ENCODE measurements around the gene MYL9.
A peak's percentile ranks its signal among the peaks of the same experiment; 100 is the strongest.

Gene MYL9

DNA sequence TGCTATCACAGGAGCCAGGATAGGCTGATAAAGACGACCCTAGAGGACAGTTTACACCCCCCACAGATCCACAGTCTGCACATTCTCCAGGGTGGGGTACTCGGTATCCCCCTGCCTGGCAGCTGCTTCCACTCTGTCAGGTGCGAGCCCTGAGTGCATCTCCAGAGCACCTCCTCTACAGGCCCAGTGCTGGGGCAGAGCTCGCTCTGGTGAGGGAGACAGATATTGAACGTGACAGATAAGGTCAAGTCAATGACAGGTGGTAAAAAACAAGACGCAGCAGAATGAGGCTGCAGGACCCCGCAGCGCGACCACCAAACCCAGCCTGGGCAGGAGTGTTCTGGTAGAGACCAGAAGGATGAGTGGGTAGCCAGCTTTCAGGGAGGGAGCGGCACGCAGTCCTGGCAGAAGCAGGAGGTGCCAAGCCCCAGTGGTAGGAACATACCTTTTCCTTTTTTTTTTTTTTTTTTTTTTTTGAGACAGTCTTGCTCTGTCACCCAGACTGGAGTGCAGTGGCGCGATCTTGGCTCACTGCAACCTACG lies 12.4 kb upstream of the MYL9 start:
- TF ChIP-seq CTCF (IDR thresholded peaks at IDR 0.05; ENCODE audit: insufficient read depth, low read length, missing control alignments), result no peak
- no peak overlapping the region for H3K4me3 ChIP-seq (ENCODE audit: low read depth, low read length)
- DNase-seq (ENCODE audit: low read depth, low spot score), result no peak
- ChIA-PET CTCF (no interaction called here), POLR2A (no interaction called here)

- no peak for TF ChIP-seq CTCF (IDR thresholded peaks at IDR 0.05; ENCODE audit: insufficient read depth, low read length, missing control alignments)
- no peak overlapping the region for H3K4me3 ChIP-seq (ENCODE audit: low read depth, low read length)
- no peak for DNase-seq (ENCODE audit: low read depth, low spot score)
- ChIA-PET POLR2A (no interaction called here), CTCF (interaction anchor here (1.1 to 1.7 kb wide), 3 partner anchors 9 to 32 kb away, joined by 3 to 4 read pairs (median 3); partner anchors contain the start of gene MYL9)
Observed at GRCh38 chr20:36532388-36532787, 8.9 kb upstream of the MYL9 start.

DNA sequence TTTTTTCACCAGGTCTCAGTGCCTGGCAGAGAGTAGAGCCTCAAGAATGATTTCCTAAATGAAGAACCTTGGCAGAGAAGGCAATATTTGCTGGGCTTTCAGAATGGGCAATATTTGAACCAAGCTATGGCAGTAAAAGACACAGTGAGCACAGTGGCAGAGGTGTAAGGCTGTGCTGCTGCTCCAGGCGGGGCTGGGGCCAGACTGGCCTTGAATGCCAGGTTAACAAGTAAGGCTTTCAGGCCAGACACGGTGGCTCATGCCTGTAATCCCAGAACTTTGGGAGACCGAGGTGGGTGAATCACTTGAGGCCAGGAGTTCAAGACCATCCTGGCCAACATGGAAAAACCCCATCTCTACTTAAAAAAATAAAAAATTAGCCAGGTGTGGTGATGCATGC lies 8.5 kb upstream of the MYL9 start:
- no peak for DNase-seq (ENCODE audit: low read depth, low spot score)
- H3K4me3 ChIP-seq (ENCODE audit: low read depth, low read length), result no peak overlapping the region
- TF ChIP-seq CTCF (IDR thresholded peaks at IDR 0.05; ENCODE audit: insufficient read depth, low read length, missing control alignments), result no peak
- ChIA-PET CTCF (interaction anchor here (1.6 to 1.7 kb wide), 2 partner anchors 9 to 21 kb away, joined by 3 to 4 read pairs; partner anchors contain the start of gene MYL9), POLR2A (no interaction called here)

- no peak overlapping the region for H3K4me3 ChIP-seq (ENCODE audit: low read depth, low read length)
- no peak for TF ChIP-seq CTCF (IDR thresholded peaks at IDR 0.05; ENCODE audit: insufficient read depth, low read length, missing control alignments)
- no peak for DNase-seq (ENCODE audit: low read depth, low spot score)
- POLR2A ChIA-PET, result no interaction called here
- CTCF ChIA-PET, result no interaction called here
Observed at GRCh38 chr20:36538026-36538722, 3.1 kb upstream of the MYL9 start.

DNA sequence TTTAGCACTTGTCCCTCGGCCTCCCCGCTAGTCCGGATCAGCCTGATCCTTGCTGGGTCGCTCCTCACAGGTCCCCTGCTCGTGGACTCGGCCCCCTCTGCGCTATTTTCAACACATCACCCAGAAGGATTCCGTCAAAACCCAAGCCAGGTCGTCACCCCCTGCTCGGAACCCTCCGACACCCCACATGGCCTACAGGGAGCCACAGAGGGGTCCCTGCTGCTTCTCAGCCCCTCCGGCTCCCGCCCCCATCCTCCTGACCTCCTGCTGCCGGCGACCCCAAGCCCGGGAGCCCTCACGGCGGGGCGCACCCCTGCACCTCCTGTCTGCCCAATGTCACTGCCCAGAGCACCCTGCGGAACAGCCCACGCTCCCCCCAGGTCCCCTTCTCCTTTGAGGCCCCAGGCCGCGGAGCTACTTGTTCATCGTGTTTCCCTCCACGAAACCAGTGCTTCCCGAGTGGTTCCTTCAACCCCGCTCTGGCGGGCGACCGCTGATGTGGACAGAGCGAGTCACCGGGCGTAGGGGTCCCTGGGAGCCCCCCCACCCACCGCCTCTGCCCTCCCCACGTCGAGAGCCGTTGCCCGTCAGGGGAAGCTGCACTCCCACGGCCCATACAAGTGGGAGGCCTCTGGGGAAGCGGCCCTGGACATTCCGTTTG lies 638 bp upstream of the MYL9 start:
- peak overlapping the region; percentile 90 for H3K4me3 ChIP-seq (ENCODE audit: low read depth, low read length)
- ChIA-PET POLR2A (interaction anchor here (0.6 to 2.2 kb wide), 3 partner anchors 23 to 572 kb away, joined by 3 to 7 read pairs (median 3); partner anchors contain the start of gene CNBD2), CTCF (interaction anchor here (0.9 to 3.1 kb wide), 4 partner anchors 10 to 78 kb away, joined by 4 to 12 read pairs (median 8); partner anchors contain the start of gene RAB5IF)
- DNase-seq (ENCODE audit: low read depth, low spot score), result no peak
- no peak for TF ChIP-seq CTCF (IDR thresholded peaks at IDR 0.05; ENCODE audit: insufficient read depth, low read length, missing control alignments)

All from AG04449 (cell line).